Tibial nerve (tissue), 4 donors: ENCODE results near the gene GPR139. TPM values are rescaled to one million over a fixed set of nuclear protein-coding genes. Genes with fewer than 3 reads are reported as not detected.

ENCODE experiments used
- DNase-seq, 2 donors: peaks; one replicate each; pipeline ENCODE4 v3.0.0-alpha.2; 2019; ENCODE audit warnings: low spot score in 2 of 2
- H3K27ac ChIP-seq, 4 donors: fragments of 200-600 bp; sonication (generic) in 3 of 4; one replicate each; pipeline ENCODE4 v1.5.1; 2017 to 2019; ENCODE audit warnings: mild to moderate bottlenecking in 1 of 4
- H3K27me3 ChIP-seq, 2 donors: fragments of 200-600 bp; sonication (generic) in 1 of 2; one replicate each; pipeline versions ENCODE4 v1.5.1 to v1.6.0; 2017 to 2019
- H3K36me3 ChIP-seq, 3 donors: fragments of 200-600 bp; sonication (generic); one replicate each; pipeline ENCODE4 v1.5.1; 2018 to 2019
- H3K4me1 ChIP-seq, 4 donors: fragments of 200-600 bp; sonication (generic) in 3 of 4; one replicate each; pipeline ENCODE4 v1.5.1; 2017 to 2019
- H3K4me3 ChIP-seq, 4 donors: fragments of 200-600 bp; sonication (generic) in 3 of 4; one replicate each; pipeline ENCODE4 v1.5.1; 2017 to 2019; ENCODE audit warnings: mild to moderate bottlenecking in 1 of 4, moderate library complexity in 1 of 4
- H3K9me3 ChIP-seq, 4 donors: fragments of 200-600 bp; sonication (generic) in 3 of 4; one replicate each; pipeline ENCODE4 v1.5.1; 2017 to 2019
- CTCF ChIP-seq, 5 experiments: fragments of 200-600 bp in 3 of 5; fragments of 450-650 bp in 2 of 5; sonication (generic) in 3 of 5; IDR thresholded peaks; one replicate each; pipeline ENCODE4 v1.5.1; 2016 to 2019; ENCODE audit warnings: antibody characterized with exemption in 5 of 5, mild to moderate bottlenecking in 3 of 5, moderate library complexity in 2 of 5
- EP300 ChIP-seq, 2 donors: sonication (generic); formaldehyde crosslinking; IDR thresholded peaks; one replicate each; pipeline ENCODE4 v1.6.1; 2017; ENCODE audit warnings: antibody characterized with exemption in 2 of 2, mild to moderate bottlenecking in 1 of 2
- POLR2A ChIP-seq, 2 donors: fragments of 450-650 bp; IDR thresholded peaks; one replicate each; pipeline ENCODE4 v1.6.1; 2017; ENCODE audit warnings: antibody characterized with exemption in 2 of 2, mild to moderate bottlenecking in 2 of 2, moderate library complexity in 2 of 2
- WGBS, 2 donors: methylation state at CpG; one replicate each; pipeline ENCODE4 v1.1.5; 2018; 5-methylcytosine and 5-hydroxymethylcytosine counted together
- total RNA-seq, 4 donors: library from RNA; depleted of rRNA; stranded (reverse); fragments of >200 nt; gene quantifications; one replicate each; pipeline ENCODE4 v1.1.0, GENCODE V29; 2016

Gene GPR139
- total RNA-seq, 4 donors from 2014 or later: not detected

- 69 to 72% methylated on average over 4 of the region's 4 CpGs for whole genome bisulfite sequencing, 2 donors
- Histone ChIP-seq H3K4me3 (no peak overlapping the region), H3K36me3 (no peaks in the 10 kb centered on the region), H3K27ac (no peak overlapping the region), H3K9me3 (no peaks in the 10 kb centered on the region), H3K4me1 (no peaks in the 10 kb centered on the region), H3K27me3 (no peaks in the 10 kb centered on the region)
- DNase-seq: no peak
- no peak for TF ChIP-seq EP300 (IDR thresholded peaks at IDR 0.05)
- no peak for TF ChIP-seq POLR2A (IDR thresholded peaks at IDR 0.05)
- no peak for TF ChIP-seq CTCF (IDR thresholded peaks at IDR 0.05)
Observed at GRCh38 chr16:20104563-20105183, 31.0 kb upstream of the GPR139 start.

GRCh38 chr16:20102521-20102920 lies 28.8 kb upstream of the GPR139 start:
- WGBS, 2 donors: 72 to 84% methylated on average over 1 of the region's 1 CpG
- Histone ChIP-seq H3K27me3 (no peaks in the 10 kb centered on the region), H3K4me1 (no peaks in the 10 kb centered on the region), H3K9me3 (no peaks in the 10 kb centered on the region), H3K4me3 (no peak overlapping the region), H3K36me3 (no peaks in the 10 kb centered on the region), H3K27ac (no peak overlapping the region)
- TF ChIP-seq CTCF (IDR thresholded peaks at IDR 0.05): no peak
- no peak for TF ChIP-seq POLR2A (IDR thresholded peaks at IDR 0.05)
- TF ChIP-seq EP300 (IDR thresholded peaks at IDR 0.05): no peak
- DNase-seq: no peak

- WGBS, 2 donors: 63 to 65% methylated on average over 2 of the region's 2 CpGs
Observed at GRCh38 chr16:20102021-20102420, 28.3 kb upstream of the GPR139 start.

GRCh38 chr16:20099375-20099774 lies 25.7 kb upstream of the GPR139 start:
- TF ChIP-seq EP300 (IDR thresholded peaks at IDR 0.05) (no peak), CTCF (IDR thresholded peaks at IDR 0.05) (no peak)
- H3K27me3 ChIP-seq: no peaks in the 10 kb centered on the region
- 43 to 45% methylated on average over 4 of the region's 4 CpGs for WGBS, 2 donors
- H3K27ac ChIP-seq: no peak overlapping the region
- no peak overlapping the region for H3K4me3 ChIP-seq
- no peak for DNase-seq
- no peaks in the 10 kb centered on the region for H3K4me1 ChIP-seq
- no peaks in the 10 kb centered on the region for H3K9me3 ChIP-seq
- no peaks in the 10 kb centered on the region for H3K36me3 ChIP-seq

More at GRCh38 chr16:20102021-20102420, 28.3 kb upstream of the GPR139 start:
- no peak overlapping the region for H3K4me3 ChIP-seq
- no peak overlapping the region for H3K27ac ChIP-seq
- no peaks in the 10 kb centered on the region for H3K9me3 ChIP-seq
- no peak for DNase-seq
- no peaks in the 10 kb centered on the region for H3K36me3 ChIP-seq
- no peaks in the 10 kb centered on the region for H3K27me3 ChIP-seq
- no peak for TF ChIP-seq EP300 (IDR thresholded peaks at IDR 0.05)
- TF ChIP-seq CTCF (IDR thresholded peaks at IDR 0.05): no peak
- TF ChIP-seq POLR2A (IDR thresholded peaks at IDR 0.05): no peak
- no peaks in the 10 kb centered on the region for H3K4me1 ChIP-seq

- 49 to 54% methylated on average over 3 of the region's 3 CpGs for WGBS, 2 donors
- H3K4me1 ChIP-seq: no peaks in the 10 kb centered on the region
- no peak overlapping the region for H3K27ac ChIP-seq
Observed at GRCh38 chr16:20094157-20094556, 20.5 kb upstream of the GPR139 start.

More at GRCh38 chr16:20094157-20094556, 20.5 kb upstream of the GPR139 start:
- Histone ChIP-seq H3K9me3 (no peaks in the 10 kb centered on the region), H3K36me3 (no peaks in the 10 kb centered on the region), H3K4me3 (no peak overlapping the region), H3K27me3 (no peaks in the 10 kb centered on the region)
- DNase-seq: no peak
- TF ChIP-seq POLR2A (IDR thresholded peaks at IDR 0.05): no peak
- TF ChIP-seq EP300 (IDR thresholded peaks at IDR 0.05): no peak
- TF ChIP-seq CTCF (IDR thresholded peaks at IDR 0.05): no peak
